Parathyroid adenoma (tissue), 2 donors: Measurements from ENCODE around the gene CDC14B.

Experiments used
- H2AFZ ChIP-seq: fragments of 300-600 bp; sonication (generic); one replicate; pipeline ENCODE4 v1.7.0; 2017; ENCODE audit warnings: antibody characterized with exemption, mild to moderate bottlenecking
- H3K27ac ChIP-seq: fragments of 300-600 bp; sonication (generic); one replicate; pipeline ENCODE4 v1.7.0; 2017
- H3K27me3 ChIP-seq: fragments of 300-600 bp; sonication (generic); one replicate; pipeline ENCODE4 v1.7.0; 2017; ENCODE audit warnings: low read length; ENCODE audit not compliant: control insufficient read depth, insufficient read depth
- H3K36me3 ChIP-seq: fragments of 300-600 bp; sonication (generic); one replicate; pipeline ENCODE4 v1.7.0; 2017; ENCODE audit warnings: low read length; ENCODE audit not compliant: control insufficient read depth, insufficient read depth
- H3K4me1 ChIP-seq: fragments of 300-600 bp; sonication (generic); one replicate; pipeline ENCODE4 v1.7.0; 2017; ENCODE audit warnings: control low read depth
- H3K4me2 ChIP-seq: fragments of 300-600 bp; sonication (generic); one replicate; pipeline ENCODE4 v1.7.0; 2017; ENCODE audit warnings: low read length
- H3K4me3 ChIP-seq: fragments of 300-600 bp; sonication (generic); one replicate; pipeline ENCODE4 v1.7.0; 2017; ENCODE audit warnings: low read depth, low read length
- H3K79me2 ChIP-seq: fragments of 300-600 bp; sonication (generic); one replicate; pipeline ENCODE4 v1.7.0; 2017; ENCODE audit warnings: control low read depth
- H3K9ac ChIP-seq: fragments of 300-600 bp; sonication (generic); one replicate; pipeline ENCODE4 v1.7.0; 2017; ENCODE audit warnings: mild to moderate bottlenecking
- H3K9me3 ChIP-seq: fragments of 300-600 bp; sonication (generic); one replicate; pipeline ENCODE4 v1.7.0; 2017; ENCODE audit warnings: low read length; ENCODE audit not compliant: control insufficient read depth
- CTCF ChIP-seq: fragments of 300-600 bp; sonication (generic); IDR thresholded peaks from one replicate; pipeline ENCODE4 v1.7.0; 2017; ENCODE audit warnings: antibody characterized with exemption, mild to moderate bottlenecking
- donor health status: primary hyperparathyroidism.

Gene CDC14B

DNA sequence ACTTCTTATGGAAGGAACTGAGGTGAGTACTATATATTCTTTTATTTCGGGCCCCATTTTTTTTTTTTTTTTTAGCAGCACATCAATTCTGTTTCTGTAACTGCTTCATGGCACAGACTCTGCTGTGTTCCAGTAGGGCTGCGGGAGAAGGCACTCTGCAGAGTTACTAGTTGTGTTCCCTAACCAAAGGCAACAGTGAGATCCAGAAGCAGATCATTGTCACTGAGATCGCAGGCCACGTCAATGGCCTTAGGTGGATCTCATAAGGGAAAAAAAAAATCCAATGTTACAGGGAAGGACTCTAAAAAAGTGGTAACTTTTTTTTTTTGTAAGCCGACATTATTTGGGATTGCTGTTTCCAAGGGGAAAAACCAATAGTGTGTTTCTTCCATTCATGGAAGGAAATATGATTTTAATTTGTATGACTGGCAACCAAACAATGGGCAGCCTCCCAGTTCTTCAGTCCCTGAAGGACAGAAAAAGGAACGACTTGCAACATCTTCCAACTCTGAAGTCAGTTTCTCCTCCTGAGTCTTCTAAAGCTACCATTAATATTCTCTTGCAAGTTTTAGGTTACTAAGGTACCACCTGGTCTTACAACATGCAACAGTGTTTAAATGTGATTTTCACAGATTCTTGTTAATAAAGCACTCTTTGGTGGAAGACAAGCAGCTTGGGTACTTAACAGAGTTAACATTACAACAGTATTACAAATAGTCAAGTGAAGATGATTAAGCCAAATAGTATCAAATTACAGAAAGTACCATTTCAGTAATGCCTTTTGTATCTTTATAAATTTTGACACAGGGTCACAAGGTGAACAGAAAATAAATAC is 116.9 kb downstream of the CDC14B start:
- Histone ChIP-seq H3K9ac (no peak overlapping the region), H3K79me2 (no peaks in the 10 kb centered on the region), H2AFZ (no peak overlapping the region)

GRCh38 chr9:96501633-96502538 is 117.8 kb downstream of the CDC14B start:
- no peak for TF ChIP-seq CTCF
- Histone ChIP-seq H3K9me3 (no peaks in the 10 kb centered on the region), H3K27me3 (no peaks in the 10 kb centered on the region), H3K4me1 (no peaks in the 10 kb centered on the region), H3K27ac (no peak overlapping the region), H3K79me2 (no peaks in the 10 kb centered on the region), H2AFZ (no peak overlapping the region), H3K4me2 (no peak overlapping the region), H3K9ac (no peak overlapping the region), H3K4me3 (no peak overlapping the region), H3K36me3 (no peaks in the 10 kb centered on the region)

More for the DNA sequence above, 116.9 kb downstream of the CDC14B start:
- Histone ChIP-seq H3K36me3 (no peaks in the 10 kb centered on the region), H3K4me2 (no peak overlapping the region), H3K27me3 (no peaks in the 10 kb centered on the region), H3K9me3 (no peaks in the 10 kb centered on the region), H3K4me1 (no peaks in the 10 kb centered on the region), H3K4me3 (no peak overlapping the region), H3K27ac (no peak overlapping the region)
- no peak for TF ChIP-seq CTCF

- Histone ChIP-seq H3K36me3 (no peaks in the 10 kb centered on the region), H3K27ac (no peak overlapping the region), H3K9ac (no peak overlapping the region), H3K4me2 (no peak overlapping the region), H3K4me3 (no peak overlapping the region), H3K79me2 (no peaks in the 10 kb centered on the region), H3K9me3 (no peaks in the 10 kb centered on the region), H3K4me1 (no peaks in the 10 kb centered on the region), H3K27me3 (no peaks in the 10 kb centered on the region), H2AFZ (no peak overlapping the region)
- TF ChIP-seq CTCF, result no peak
These were observed 118.7 kb downstream of the CDC14B start for GRCh38 chr9:96500696-96501632.

GRCh38 chr9:96499257-96499656 is 120.4 kb downstream of the CDC14B start:
- no peaks in the 10 kb centered on the region for H3K4me1 ChIP-seq
- H2AFZ ChIP-seq, result no peak overlapping the region
- H3K36me3 ChIP-seq, result no peaks in the 10 kb centered on the region
- no peaks in the 10 kb centered on the region for H3K27me3 ChIP-seq
- TF ChIP-seq CTCF, result no peak
- no peak overlapping the region for H3K4me2 ChIP-seq
- H3K9ac ChIP-seq, result no peak overlapping the region
- H3K9me3 ChIP-seq, result no peaks in the 10 kb centered on the region
- H3K79me2 ChIP-seq, result no peaks in the 10 kb centered on the region
- no peak overlapping the region for H3K4me3 ChIP-seq
- no peak overlapping the region for H3K27ac ChIP-seq
